GM12878 (cell line): ENCODE data around the gene RHEB.

Source experiments
- BRCA1 ChIP-seq: IDR thresholded peaks from 2 replicates; pipeline ENCODE4 v1.6.1; 2011; ENCODE audit warnings: low read depth, low read length, improper control_type of control experiment
- HDAC6 ChIP-seq: fragments of 200-600 bp; sonication (generic); IDR thresholded peaks from one replicate; pipeline ENCODE4 v1.8.0; 2017; ENCODE audit warnings: antibody characterized with exemption; ENCODE audit not compliant: unreplicated experiment
- IKZF2 ChIP-seq, 2 experiments: fragments of 450-650 bp; IDR thresholded peaks; 2 replicates each; pipeline ENCODE4 v1.6.1; 2017; ENCODE audit warnings: mild to moderate bottlenecking in 2 of 2, moderate library complexity in 2 of 2
- JUNB ChIP-seq: IDR thresholded peaks from 2 replicates; pipeline ENCODE4 v1.6.1; 2016; ENCODE audit warnings: antibody characterized with exemption, mild to moderate bottlenecking
- POLR2A ChIP-seq: IDR thresholded peaks from 2 replicates; pipeline ENCODE4 v1.6.1; 2011; ENCODE audit warnings: low read depth, mild to moderate bottlenecking, low read length
- RFX5 ChIP-seq: IDR thresholded peaks from 2 replicates; pipeline ENCODE4 v1.6.1; 2011; ENCODE audit warnings: low read depth, low read length, improper control_type of control experiment
- SP1 ChIP-seq: IDR thresholded peaks from one replicate; pipeline ENCODE4 v1.6.1; 2011; ENCODE audit warnings: low read depth, low read length
- SUZ12 ChIP-seq: fragments of 200-600 bp; sonication (generic); IDR thresholded peaks from one replicate; pipeline ENCODE4 v1.6.1; 2018; ENCODE audit warnings: antibody characterized with exemption, mild to moderate bottlenecking; ENCODE audit not compliant: unreplicated experiment
- TF ChIP-seq, protein P1 (sequence below), 3 experiments: IDR thresholded peaks in 2 of 3; conservative IDR thresholded peaks in 1 of 3; 2 replicates each; pipeline ENCODE4 v1.5.1; 2011; ENCODE audit warnings: low read depth in 3 of 3, low read length in 3 of 3, mild to moderate bottlenecking in 3 of 3, control low read depth in 2 of 3, moderate library complexity in 2 of 3, inconsistent platforms in 1 of 3, mixed read lengths in 1 of 3; ENCODE audit not compliant: control insufficient read depth in 2 of 3, insufficient read depth in 1 of 3; ENCODE audit errors: extremely low read depth in 1 of 3
- TF ChIP-seq, protein P2 (sequence below): IDR thresholded peaks from 2 replicates; pipeline ENCODE4 v1.6.1; 2011; ENCODE audit warnings: borderline replicate concordance, low read depth, mild to moderate bottlenecking, moderate library complexity, low read length; ENCODE audit not compliant: insufficient read depth, poor library complexity, severe bottlenecking

DNA sequence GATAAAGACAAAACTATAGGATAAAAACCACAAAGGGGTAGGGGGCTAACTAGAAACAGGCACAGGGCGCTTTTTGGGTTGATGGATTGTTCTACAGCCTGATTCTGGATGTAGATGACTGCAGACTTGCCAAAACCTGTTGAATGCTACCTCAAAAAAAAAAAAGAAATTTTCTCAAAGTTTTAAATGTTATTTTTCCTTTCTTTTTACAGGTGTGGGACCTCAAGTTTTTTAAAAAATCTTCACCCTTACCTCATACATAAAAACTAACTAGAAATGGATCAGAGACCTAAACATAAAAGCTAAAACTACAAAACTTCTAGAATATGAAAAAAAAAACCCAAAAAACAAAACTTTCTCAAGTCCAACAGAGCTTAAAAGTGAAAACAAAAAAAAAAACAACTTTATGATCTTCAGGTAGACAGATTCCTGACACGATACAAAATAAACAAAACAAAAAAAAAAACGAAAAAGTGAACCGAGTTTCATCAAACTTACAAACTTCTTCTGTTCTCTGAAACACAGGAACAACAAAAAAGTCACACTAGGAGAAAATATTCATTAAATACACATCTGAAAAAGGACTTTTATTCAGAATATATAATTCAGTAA lies 14.9 kb downstream of the RHEB start:
- TF ChIP-seq SUZ12: no peak
- TF ChIP-seq RFX5: no peak
- no peak for TF ChIP-seq BRCA1
- TF ChIP-seq IKZF2 (IDR thresholded peaks at IDR 0.05): no peak
- TF ChIP-seq, protein P1, sequence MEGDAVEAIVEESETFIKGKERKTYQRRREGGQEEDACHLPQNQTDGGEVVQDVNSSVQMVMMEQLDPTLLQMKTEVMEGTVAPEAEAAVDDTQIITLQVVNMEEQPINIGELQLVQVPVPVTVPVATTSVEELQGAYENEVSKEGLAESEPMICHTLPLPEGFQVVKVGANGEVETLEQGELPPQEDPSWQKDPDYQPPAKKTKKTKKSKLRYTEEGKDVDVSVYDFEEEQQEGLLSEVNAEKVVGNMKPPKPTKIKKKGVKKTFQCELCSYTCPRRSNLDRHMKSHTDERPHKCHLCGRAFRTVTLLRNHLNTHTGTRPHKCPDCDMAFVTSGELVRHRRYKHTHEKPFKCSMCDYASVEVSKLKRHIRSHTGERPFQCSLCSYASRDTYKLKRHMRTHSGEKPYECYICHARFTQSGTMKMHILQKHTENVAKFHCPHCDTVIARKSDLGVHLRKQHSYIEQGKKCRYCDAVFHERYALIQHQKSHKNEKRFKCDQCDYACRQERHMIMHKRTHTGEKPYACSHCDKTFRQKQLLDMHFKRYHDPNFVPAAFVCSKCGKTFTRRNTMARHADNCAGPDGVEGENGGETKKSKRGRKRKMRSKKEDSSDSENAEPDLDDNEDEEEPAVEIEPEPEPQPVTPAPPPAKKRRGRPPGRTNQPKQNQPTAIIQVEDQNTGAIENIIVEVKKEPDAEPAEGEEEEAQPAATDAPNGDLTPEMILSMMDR (IDR thresholded peaks at IDR 0.05 in 2 of 3, conservative IDR thresholded peaks at IDR 0.05 in 1 of 3; ENCODE audit: control insufficient read depth in 2 of 3, extremely low read depth in 1 of 3, insufficient read depth in 1 of 3, low read depth in 3 of 3, low read length in 3 of 3): no peak
- TF ChIP-seq JUNB: no peak
- no peak for TF ChIP-seq POLR2A
- TF ChIP-seq HDAC6: no peak
- TF ChIP-seq, protein P2, sequence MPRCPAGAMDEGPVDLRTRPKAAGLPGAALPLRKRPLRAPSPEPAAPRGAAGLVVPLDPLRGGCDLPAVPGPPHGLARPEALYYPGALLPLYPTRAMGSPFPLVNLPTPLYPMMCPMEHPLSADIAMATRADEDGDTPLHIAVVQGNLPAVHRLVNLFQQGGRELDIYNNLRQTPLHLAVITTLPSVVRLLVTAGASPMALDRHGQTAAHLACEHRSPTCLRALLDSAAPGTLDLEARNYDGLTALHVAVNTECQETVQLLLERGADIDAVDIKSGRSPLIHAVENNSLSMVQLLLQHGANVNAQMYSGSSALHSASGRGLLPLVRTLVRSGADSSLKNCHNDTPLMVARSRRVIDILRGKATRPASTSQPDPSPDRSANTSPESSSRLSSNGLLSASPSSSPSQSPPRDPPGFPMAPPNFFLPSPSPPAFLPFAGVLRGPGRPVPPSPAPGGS: no peak
- no peak for TF ChIP-seq SP1
